ENCODE results near the gene BCO2.

BCO2 gene

DNA sequence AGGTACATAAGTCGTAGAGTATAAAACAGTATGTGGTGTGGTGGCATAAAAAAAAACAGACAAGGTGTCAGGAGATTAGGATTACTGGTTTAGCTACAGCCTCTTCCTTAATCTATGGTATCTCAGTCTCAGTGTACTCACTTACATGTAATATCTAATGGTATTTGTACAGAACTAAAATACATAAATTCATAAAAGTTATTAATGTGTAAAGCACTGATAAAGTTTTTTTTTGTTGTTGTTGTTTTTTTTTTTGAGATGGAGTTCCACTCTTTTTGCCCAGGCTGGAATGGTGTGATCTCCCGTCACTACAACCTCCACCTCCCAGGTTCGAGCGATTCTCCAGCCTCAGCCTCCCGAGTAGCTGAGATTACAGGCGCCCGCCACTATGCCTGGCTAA is 53.8 kb downstream of the BCO2 start:
- no peak overlapping the region for H3K4me3 ChIP-seq (ENCODE audit: low read depth, low read length)
- DNase-seq, result no peak
- no peak overlapping the region for H4K12ac ChIP-seq (ENCODE audit: low read depth, low read length)
- no peaks in the 10 kb centered on the region for H3K9me3 ChIP-seq (ENCODE audit: insufficient read depth, low read depth, low read length)
- H4K91ac ChIP-seq (ENCODE audit: low read depth, low read length), result no peak overlapping the region
- H3K4ac ChIP-seq (ENCODE audit: low read depth, low read length), result no peak overlapping the region
- no CpG with 5 or more reads among the region's 7 CpGs for WGBS (ENCODE audit: extremely low coverage, insufficient coverage, insufficient read length)
- no peak overlapping the region for H3K27ac ChIP-seq (ENCODE audit: low read depth, low read length)
- H3K27me3 ChIP-seq (ENCODE audit: insufficient read depth, low read length), result no peaks in the 10 kb centered on the region
- H3K79me1 ChIP-seq (ENCODE audit: low read length), result peaks cover 16% of the 10 kb centered on the region
- H3K4me1 ChIP-seq (ENCODE audit: control insufficient read depth in 1 of 2, insufficient read depth in 2 of 2, low read length in 2 of 2), result peaks cover 9% of the 10 kb centered on the region in 2 experiments
- no peak overlapping the region for H2AFZ ChIP-seq (ENCODE audit: insufficient read depth, low read length, poor library complexity)
- H3K36me3 ChIP-seq (ENCODE audit: control insufficient read depth in 1 of 2, insufficient read depth in 2 of 2, low read length in 2 of 2), result peaks cover 0 to 13% of the 10 kb centered on the region in 2 experiments
- H3K4me2 ChIP-seq (ENCODE audit: low read length), result no peak overlapping the region
- H3K79me2 ChIP-seq (ENCODE audit: control insufficient read depth, insufficient read depth, low read length, poor library complexity), result peaks cover 14% of the 10 kb centered on the region
- no peak overlapping the region for H4K8ac ChIP-seq (ENCODE audit: low read depth, low read length)
- H3K14ac ChIP-seq (ENCODE audit: low read length), result no peak overlapping the region
- no peak overlapping the region for H2AK5ac ChIP-seq (ENCODE audit: low read length)
- H3K18ac ChIP-seq (ENCODE audit: low read length), result no peak overlapping the region
- H3K9ac ChIP-seq (ENCODE audit: low read length), result no peak overlapping the region
- no peak overlapping the region for H2BK12ac ChIP-seq (ENCODE audit: low read length)
- no peak overlapping the region for H2BK5ac ChIP-seq (ENCODE audit: low read depth, low read length, poor library complexity)
- H2BK120ac ChIP-seq (ENCODE audit: insufficient read depth, low read length, poor library complexity), result no peak overlapping the region
- H3K23ac ChIP-seq (ENCODE audit: low read length), result no peak overlapping the region

DNA sequence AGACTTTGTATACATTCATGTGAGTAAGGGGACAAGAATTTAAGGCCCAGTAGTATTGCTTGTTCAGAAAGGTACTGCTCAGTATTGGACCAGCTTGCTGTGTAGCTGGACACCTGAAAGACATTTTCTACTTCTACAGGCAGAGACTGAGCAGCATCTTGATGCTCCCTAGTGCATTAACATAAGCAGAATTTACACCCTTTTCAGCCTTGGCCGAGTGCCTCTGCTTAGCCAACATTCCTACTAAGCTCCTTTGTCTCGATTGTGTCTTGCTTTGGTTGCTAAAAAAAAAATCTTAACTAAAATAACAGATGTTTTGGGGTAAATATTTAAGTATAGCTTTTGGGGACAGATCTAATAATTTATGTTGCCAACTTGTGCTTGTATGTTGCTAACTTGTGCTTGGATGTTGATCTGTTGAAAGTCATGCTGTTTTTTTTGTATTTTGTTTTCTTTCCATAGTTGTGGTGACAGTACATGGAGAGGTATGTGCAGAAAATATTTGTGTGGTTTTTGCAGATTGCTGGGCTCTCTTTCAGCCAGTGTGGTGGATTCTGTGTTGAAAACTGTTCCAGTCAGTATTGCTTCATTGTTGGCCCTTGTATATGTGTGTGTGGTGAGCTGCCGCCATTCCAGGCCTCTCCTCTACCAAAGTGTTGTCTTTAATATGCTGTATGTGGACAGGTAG is 54.6 kb downstream of the BCO2 start:
- Histone ChIP-seq H2BK120ac (ENCODE audit: insufficient read depth, low read length, poor library complexity) (no peak overlapping the region), H4K8ac (ENCODE audit: low read depth, low read length) (no peak overlapping the region), H3K14ac (ENCODE audit: low read length) (no peak overlapping the region), H3K27me3 (ENCODE audit: insufficient read depth, low read length) (no peaks in the 10 kb centered on the region), H2BK12ac (ENCODE audit: low read length) (no peak overlapping the region), H3K9me3 (ENCODE audit: insufficient read depth, low read depth, low read length) (no peaks in the 10 kb centered on the region), H3K4me3 (ENCODE audit: low read depth, low read length) (no peak overlapping the region), H3K4me1 (ENCODE audit: control insufficient read depth in 1 of 2, insufficient read depth in 2 of 2, low read length in 2 of 2) (peaks cover 9% of the 10 kb centered on the region in 2 experiments), H3K4me2 (ENCODE audit: low read length) (no peak overlapping the region), H4K12ac (ENCODE audit: low read depth, low read length) (no peak overlapping the region), H3K79me2 (ENCODE audit: control insufficient read depth, insufficient read depth, low read length, poor library complexity) (peaks cover 14% of the 10 kb centered on the region), H2AFZ (ENCODE audit: insufficient read depth, low read length, poor library complexity) (no peak overlapping the region), H4K91ac (ENCODE audit: low read depth, low read length) (no peak overlapping the region), H3K4ac (ENCODE audit: low read depth, low read length) (peak overlapping the region; percentile 63), H2BK5ac (ENCODE audit: low read depth, low read length, poor library complexity) (no peak overlapping the region), H3K18ac (ENCODE audit: low read length) (no peak overlapping the region), H3K36me3 (ENCODE audit: control insufficient read depth in 1 of 2, insufficient read depth in 2 of 2, low read length in 2 of 2) (peaks cover 0 to 13% of the 10 kb centered on the region in 2 experiments), H3K9ac (ENCODE audit: low read length) (no peak overlapping the region), H3K27ac (ENCODE audit: low read depth, low read length) (peak overlapping the region; percentile 52), H3K79me1 (ENCODE audit: low read length) (peaks cover 16% of the 10 kb centered on the region), H3K23ac (ENCODE audit: low read length) (no peak overlapping the region), H2AK5ac (ENCODE audit: low read length) (no peak overlapping the region)
- DNase-seq, result peak; percentile 17 to 67
- WGBS (ENCODE audit: extremely low coverage, insufficient coverage, insufficient read length), result no CpG with 5 or more reads among the region's 3 CpGs

DNA sequence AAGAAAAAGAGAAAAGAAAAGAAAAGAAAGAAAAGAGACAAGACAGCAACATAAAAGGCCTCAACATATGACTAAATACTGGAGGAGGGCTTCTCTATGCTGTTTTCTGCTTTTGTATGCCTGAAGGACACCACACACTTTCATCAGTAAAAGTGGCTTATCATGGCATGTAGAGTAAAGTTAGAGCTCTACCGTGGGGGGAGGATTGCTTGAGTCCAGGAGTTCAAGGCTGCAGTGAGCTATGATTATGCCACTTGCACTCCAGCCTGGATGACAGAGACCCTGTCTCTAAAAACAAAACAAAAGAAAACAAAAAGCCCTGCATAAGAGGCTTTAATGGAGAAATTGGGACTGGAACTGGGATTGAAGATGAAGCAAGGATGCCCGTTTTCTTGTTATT is 56.6 kb downstream of the BCO2 start:
- H3K23ac ChIP-seq (ENCODE audit: low read length), result no peak overlapping the region
- H3K79me1 ChIP-seq (ENCODE audit: low read length), result peaks cover 4% of the 10 kb centered on the region
- H2BK120ac ChIP-seq (ENCODE audit: insufficient read depth, low read length, poor library complexity), result no peak overlapping the region
- no peak overlapping the region for H3K4ac ChIP-seq (ENCODE audit: low read depth, low read length)
- no peaks in the 10 kb centered on the region for H3K9me3 ChIP-seq (ENCODE audit: insufficient read depth, low read depth, low read length)
- no peak overlapping the region for H3K4me2 ChIP-seq (ENCODE audit: low read length)
- no peak overlapping the region for H3K9ac ChIP-seq (ENCODE audit: low read length)
- H3K4me1 ChIP-seq (ENCODE audit: control insufficient read depth in 1 of 2, insufficient read depth in 2 of 2, low read length in 2 of 2), result peaks cover 7 to 8% of the 10 kb centered on the region in 2 experiments
- peaks cover 7 to 26% of the 10 kb centered on the region in 2 experiments for H3K36me3 ChIP-seq (ENCODE audit: control insufficient read depth in 1 of 2, insufficient read depth in 2 of 2, low read length in 2 of 2)
- no peak for DNase-seq
- no peak overlapping the region for H3K14ac ChIP-seq (ENCODE audit: low read length)
- H3K79me2 ChIP-seq (ENCODE audit: control insufficient read depth, insufficient read depth, low read length, poor library complexity), result peaks cover 6% of the 10 kb centered on the region
- H4K91ac ChIP-seq (ENCODE audit: low read depth, low read length), result no peak overlapping the region
- no peak overlapping the region for H2AFZ ChIP-seq (ENCODE audit: insufficient read depth, low read length, poor library complexity)
- no peaks in the 10 kb centered on the region for H3K27me3 ChIP-seq (ENCODE audit: insufficient read depth, low read length)
- no peak overlapping the region for H2BK5ac ChIP-seq (ENCODE audit: low read depth, low read length, poor library complexity)
- no peak overlapping the region for H4K12ac ChIP-seq (ENCODE audit: low read depth, low read length)
- WGBS (ENCODE audit: extremely low coverage, insufficient coverage, insufficient read length), result no CpG with 5 or more reads among the region's 2 CpGs
- no peak overlapping the region for H3K27ac ChIP-seq (ENCODE audit: low read depth, low read length)
- H3K4me3 ChIP-seq (ENCODE audit: low read depth, low read length), result no peak overlapping the region
- H2BK12ac ChIP-seq (ENCODE audit: low read length), result no peak overlapping the region
- no peak overlapping the region for H2AK5ac ChIP-seq (ENCODE audit: low read length)
- no peak overlapping the region for H4K8ac ChIP-seq (ENCODE audit: low read depth, low read length)
- no peak overlapping the region for H3K18ac ChIP-seq (ENCODE audit: low read length)

DNA sequence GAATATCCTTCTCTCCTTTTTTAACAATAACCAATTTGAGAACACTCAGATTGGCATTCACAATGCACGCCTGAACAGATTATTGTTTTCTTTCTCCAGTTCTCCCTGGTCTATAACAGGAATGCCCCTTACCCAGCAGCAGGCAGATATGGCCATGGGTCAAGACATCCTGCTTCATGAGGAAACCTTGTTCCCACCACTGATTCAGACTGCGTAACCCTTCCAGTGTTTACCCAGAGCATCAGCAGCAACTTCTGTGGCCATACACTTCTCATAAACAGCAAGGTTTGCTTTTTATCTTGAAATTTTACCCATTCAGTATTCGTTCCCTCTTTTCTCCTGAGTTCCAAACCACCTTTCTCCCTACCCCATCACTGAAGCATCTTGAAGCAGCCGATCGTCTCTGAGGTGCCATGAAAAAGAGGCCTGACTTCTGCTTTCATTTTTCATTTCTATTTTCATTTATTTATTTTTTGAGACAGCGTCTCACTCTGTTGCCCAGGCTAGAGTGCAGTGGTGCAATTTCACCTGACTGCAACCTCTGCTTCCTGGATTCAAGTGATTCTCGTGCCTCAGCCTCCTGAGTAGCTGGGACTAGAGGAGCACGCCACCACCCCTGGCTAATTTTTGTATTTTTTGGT is 60.6 kb downstream of the BCO2 start:
- no peak overlapping the region for H2AFZ ChIP-seq (ENCODE audit: insufficient read depth, low read length, poor library complexity)
- H3K9me3 ChIP-seq (ENCODE audit: insufficient read depth, low read depth, low read length), result peaks cover 2% of the 10 kb centered on the region
- no peak overlapping the region for H3K27ac ChIP-seq (ENCODE audit: low read depth, low read length)
- H3K9ac ChIP-seq (ENCODE audit: low read length), result no peak overlapping the region
- H3K36me3 ChIP-seq (ENCODE audit: control insufficient read depth in 1 of 2, insufficient read depth in 2 of 2, low read length in 2 of 2), result peaks cover 23 to 38% of the 10 kb centered on the region in 2 experiments
- H3K4me3 ChIP-seq (ENCODE audit: low read depth, low read length), result no peak overlapping the region
- H3K4me2 ChIP-seq (ENCODE audit: low read length), result no peak overlapping the region
- no peak overlapping the region for H3K4ac ChIP-seq (ENCODE audit: low read depth, low read length)
- H3K23ac ChIP-seq (ENCODE audit: low read length), result no peak overlapping the region
- H4K12ac ChIP-seq (ENCODE audit: low read depth, low read length), result no peak overlapping the region
- no peak overlapping the region for H2BK5ac ChIP-seq (ENCODE audit: low read depth, low read length, poor library complexity)
- H3K18ac ChIP-seq (ENCODE audit: low read length), result no peak overlapping the region
- H3K27me3 ChIP-seq (ENCODE audit: insufficient read depth, low read length), result no peaks in the 10 kb centered on the region
- H2BK12ac ChIP-seq (ENCODE audit: low read length), result no peak overlapping the region
- peaks cover 0 to 4% of the 10 kb centered on the region in 2 experiments for H3K4me1 ChIP-seq (ENCODE audit: control insufficient read depth in 1 of 2, insufficient read depth in 2 of 2, low read length in 2 of 2)
- H3K79me1 ChIP-seq (ENCODE audit: low read length), result peaks cover 7% of the 10 kb centered on the region
- no peak overlapping the region for H3K14ac ChIP-seq (ENCODE audit: low read length)
- no peak overlapping the region for H2AK5ac ChIP-seq (ENCODE audit: low read length)
- H4K91ac ChIP-seq (ENCODE audit: low read depth, low read length), result no peak overlapping the region
- H2BK120ac ChIP-seq (ENCODE audit: insufficient read depth, low read length, poor library complexity), result no peak overlapping the region
- DNase-seq, result no peak
- H4K8ac ChIP-seq (ENCODE audit: low read depth, low read length), result no peak overlapping the region
- H3K79me2 ChIP-seq (ENCODE audit: control insufficient read depth, insufficient read depth, low read length, poor library complexity), result no peaks in the 10 kb centered on the region
- WGBS (ENCODE audit: extremely low coverage, insufficient coverage, insufficient read length), result no CpG with 5 or more reads among the region's 8 CpGs
